Gastrocnemius medialis (tissue), 4 donors: ENCODE results near the gene ADNP2. TPM values are rescaled to one million over a fixed set of nuclear protein-coding genes. Genes with fewer than 3 reads are reported as not detected.
A peak's percentile ranks its signal among the peaks of the same experiment; 100 is the strongest.

Source experiments
- ATAC-seq, 2 donors: fragments of 150-250 bp; one replicate each; pipeline ENCODE4 v1.9.1; 2016
- DNase-seq, 2 donors: peaks; one replicate each; pipeline ENCODE4 v3.0.0-alpha.2; 2019
- H3K27ac ChIP-seq, 4 donors: fragments of 200-600 bp; sonication (generic); 1 replicate in 1 of 4; 2 replicates in 3 of 4; pipeline ENCODE4 v1.5.1; 2016 to 2018; ENCODE audit warnings: mild to moderate bottlenecking in 2 of 4, moderate library complexity in 1 of 4
- H3K27me3 ChIP-seq, 3 donors: fragments of 200-600 bp; sonication (generic) in 2 of 3; 1 replicate in 1 of 3; 2 replicates in 2 of 3; pipeline versions ENCODE4 v1.5.1 to v1.6.0; 2016 to 2019; ENCODE audit warnings: mild to moderate bottlenecking in 1 of 3, moderate library complexity in 1 of 3
- H3K36me3 ChIP-seq, 2 donors: fragments of 200-600 bp; sonication (generic) in 1 of 2; one replicate each; pipeline ENCODE4 v1.5.1; 2017 to 2018
- H3K4me1 ChIP-seq, 2 donors: fragments of 200-600 bp; sonication (generic) in 1 of 2; one replicate each; pipeline ENCODE4 v1.5.1; 2016 to 2017; ENCODE audit warnings: mild to moderate bottlenecking in 2 of 2
- H3K4me3 ChIP-seq, 4 donors: fragments of 200-600 bp; sonication (generic) in 3 of 4; 1 replicate in 1 of 4; 2 replicates in 3 of 4; pipeline ENCODE4 v1.5.1; 2016 to 2019; ENCODE audit warnings: mild to moderate bottlenecking in 2 of 4
- H3K9me3 ChIP-seq, 3 donors: fragments of 200-600 bp; sonication (generic) in 2 of 3; 1 replicate in 1 of 3; 2 replicates in 2 of 3; pipeline ENCODE4 v1.5.1; 2016 to 2019
- CTCF ChIP-seq, 5 experiments: fragments of 450-650 bp in 3 of 5; fragments of 200-600 bp in 2 of 5; sonication (generic) in 2 of 5; IDR thresholded peaks in 4 of 5; conservative IDR thresholded peaks in 1 of 5; 1 replicate in 4 of 5; 2 replicates in 1 of 5; pipeline ENCODE4 v1.5.1; 2016 to 2019; ENCODE audit warnings: antibody characterized with exemption in 5 of 5, mild to moderate bottlenecking in 3 of 5, moderate library complexity in 3 of 5
- POLR2A ChIP-seq, 2 donors: fragments of 450-650 bp; IDR thresholded peaks; one replicate each; pipeline ENCODE4 v1.6.1; 2017; ENCODE audit warnings: antibody characterized with exemption in 2 of 2, mild to moderate bottlenecking in 2 of 2, moderate library complexity in 2 of 2
- in situ Hi-C, 4 donors: fragments of 200-750 bp; cut with MboI; loops; one replicate each; pipeline versions ENCODE4 v1.15.0 to v1.8.0; 2017; ENCODE audit warnings: low sequenced_read_pairs in 4 of 4
- intact Hi-C: fragments of 100-400 bp; cut with DNase I; formaldehyde crosslinking; loops from one replicate; pipeline ENCODE4 v1.15.1; 2023; ENCODE audit warnings: low total_unique reads
- total RNA-seq, 4 donors: library from RNA; depleted of rRNA; stranded (reverse); fragments of >200 nt; gene quantifications; one replicate each; pipeline versions ENCODE4 v1.1.0 to v1.2.3, GENCODE V29; 2016

Gene ADNP2, protein sequence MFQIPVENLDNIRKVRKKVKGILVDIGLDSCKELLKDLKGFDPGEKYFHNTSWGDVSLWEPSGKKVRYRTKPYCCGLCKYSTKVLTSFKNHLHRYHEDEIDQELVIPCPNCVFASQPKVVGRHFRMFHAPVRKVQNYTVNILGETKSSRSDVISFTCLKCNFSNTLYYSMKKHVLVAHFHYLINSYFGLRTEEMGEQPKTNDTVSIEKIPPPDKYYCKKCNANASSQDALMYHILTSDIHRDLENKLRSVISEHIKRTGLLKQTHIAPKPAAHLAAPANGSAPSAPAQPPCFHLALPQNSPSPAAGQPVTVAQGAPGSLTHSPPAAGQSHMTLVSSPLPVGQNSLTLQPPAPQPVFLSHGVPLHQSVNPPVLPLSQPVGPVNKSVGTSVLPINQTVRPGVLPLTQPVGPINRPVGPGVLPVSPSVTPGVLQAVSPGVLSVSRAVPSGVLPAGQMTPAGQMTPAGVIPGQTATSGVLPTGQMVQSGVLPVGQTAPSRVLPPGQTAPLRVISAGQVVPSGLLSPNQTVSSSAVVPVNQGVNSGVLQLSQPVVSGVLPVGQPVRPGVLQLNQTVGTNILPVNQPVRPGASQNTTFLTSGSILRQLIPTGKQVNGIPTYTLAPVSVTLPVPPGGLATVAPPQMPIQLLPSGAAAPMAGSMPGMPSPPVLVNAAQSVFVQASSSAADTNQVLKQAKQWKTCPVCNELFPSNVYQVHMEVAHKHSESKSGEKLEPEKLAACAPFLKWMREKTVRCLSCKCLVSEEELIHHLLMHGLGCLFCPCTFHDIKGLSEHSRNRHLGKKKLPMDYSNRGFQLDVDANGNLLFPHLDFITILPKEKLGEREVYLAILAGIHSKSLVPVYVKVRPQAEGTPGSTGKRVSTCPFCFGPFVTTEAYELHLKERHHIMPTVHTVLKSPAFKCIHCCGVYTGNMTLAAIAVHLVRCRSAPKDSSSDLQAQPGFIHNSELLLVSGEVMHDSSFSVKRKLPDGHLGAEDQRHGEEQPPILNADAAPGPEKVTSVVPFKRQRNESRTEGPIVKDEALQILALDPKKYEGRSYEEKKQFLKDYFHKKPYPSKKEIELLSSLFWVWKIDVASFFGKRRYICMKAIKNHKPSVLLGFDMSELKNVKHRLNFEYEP
- 1 to 10 TPM; 2.6 to 4.5 (median 2.9) TPM for total RNA-seq

DNA sequence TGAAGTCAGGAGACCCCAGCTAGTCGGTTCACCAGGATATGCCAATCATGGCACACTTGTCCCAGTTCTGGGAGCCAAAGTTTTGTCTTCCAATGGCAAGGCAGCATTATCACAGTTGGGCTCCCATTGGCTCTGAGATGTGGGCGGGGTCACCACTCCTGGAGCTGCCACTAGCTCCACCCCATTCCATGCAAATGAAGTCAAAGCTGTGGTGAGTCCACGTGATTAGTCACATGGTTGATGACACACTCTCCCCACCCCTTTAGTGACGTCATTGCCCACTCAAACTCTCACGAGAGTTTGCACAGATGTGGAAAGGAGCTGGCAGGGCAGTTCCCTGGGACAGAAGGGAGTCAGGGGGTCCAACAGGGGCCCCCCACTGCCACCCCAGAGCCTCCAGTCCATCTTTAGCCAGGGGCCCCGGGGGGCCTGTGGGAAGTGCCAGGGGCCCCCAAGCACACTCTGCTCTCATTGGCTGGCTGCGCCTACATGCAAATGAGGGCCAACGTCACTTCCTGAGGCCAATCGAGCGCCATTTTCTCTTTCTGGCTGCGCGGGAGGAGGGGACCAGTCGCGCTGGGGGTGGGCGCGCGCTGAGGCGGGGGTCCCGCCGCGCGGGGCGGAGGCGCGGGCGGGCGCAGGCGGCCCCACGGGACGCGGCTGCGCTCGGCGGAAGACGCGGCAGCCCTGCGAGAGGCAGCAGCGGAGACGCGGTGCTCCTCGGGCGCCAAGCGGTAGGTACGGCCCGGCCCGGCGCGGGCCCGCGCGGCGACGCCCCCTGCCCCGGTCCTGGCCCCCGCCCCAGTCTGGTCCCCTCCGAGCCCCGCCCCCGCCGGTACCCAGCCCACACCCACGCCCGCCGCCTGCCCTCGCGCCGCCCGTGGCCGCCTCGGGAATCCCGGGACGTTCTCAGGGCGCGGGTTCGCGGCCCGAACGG is at the start of gene ADNP2:
Gene ADNP2, plus strand, starts transcription at position 524 of the 937 bp plus-strand sequence. CDS start 8,281 bp downstream, outside the sequence.
- peak; percentile 67 to 77 for ATAC-seq
- intact Hi-C loops (loop anchor here (2.0 kb wide), 1 partner anchor 74 kb away; the partner anchor contains the start of gene RBFA), in situ Hi-C loops (no loop called here)
- DNase-seq: peak; percentile 34 to 66
- Histone ChIP-seq H3K4me1 (peaks cover 7 to 13% of the 10 kb centered on the region in 2 donors), H3K36me3 (no peaks in the 10 kb centered on the region), H3K27me3 (peaks cover 0 to 4% (median 0%) of the 10 kb centered on the region in 3 donors), H3K27ac (peak within 1 kb of the TSS; percentile 70 to 79 (median 76)), H3K9me3 (peaks cover 0 to 5% (median 0%) of the 10 kb centered on the region in 3 donors), H3K4me3 (peak within 1 kb of the TSS; percentile 57 to 65 (median 64))
- TF ChIP-seq CTCF (IDR thresholded peaks at IDR 0.05 in 4 of 5, conservative IDR thresholded peaks at IDR 0.05 in 1 of 5): no peak
- peak; percentile 32 to 41 for TF ChIP-seq POLR2A (IDR thresholded peaks at IDR 0.05)

- intact Hi-C loops: no loop called here
- Histone ChIP-seq H3K27ac (no peak overlapping the region), H3K4me3 (no peak overlapping the region), H3K4me1 (no peaks in the 10 kb centered on the region), H3K27me3 (no peaks in the 10 kb centered on the region), H3K36me3 (peaks cover 0 to 11% of the 10 kb centered on the region in 2 donors), H3K9me3 (no peaks in the 10 kb centered on the region)
- DNase-seq: no peak
- no peak for ATAC-seq
- in situ Hi-C loops: no loop called here
- TF ChIP-seq CTCF (IDR thresholded peaks at IDR 0.05 in 4 of 5, conservative IDR thresholded peaks at IDR 0.05 in 1 of 5): no peak
- TF ChIP-seq POLR2A (IDR thresholded peaks at IDR 0.05): no peak
Measured at GRCh38 chr18:80059945-80060344, 49.1 kb upstream of the ADNP2 start.

DNA sequence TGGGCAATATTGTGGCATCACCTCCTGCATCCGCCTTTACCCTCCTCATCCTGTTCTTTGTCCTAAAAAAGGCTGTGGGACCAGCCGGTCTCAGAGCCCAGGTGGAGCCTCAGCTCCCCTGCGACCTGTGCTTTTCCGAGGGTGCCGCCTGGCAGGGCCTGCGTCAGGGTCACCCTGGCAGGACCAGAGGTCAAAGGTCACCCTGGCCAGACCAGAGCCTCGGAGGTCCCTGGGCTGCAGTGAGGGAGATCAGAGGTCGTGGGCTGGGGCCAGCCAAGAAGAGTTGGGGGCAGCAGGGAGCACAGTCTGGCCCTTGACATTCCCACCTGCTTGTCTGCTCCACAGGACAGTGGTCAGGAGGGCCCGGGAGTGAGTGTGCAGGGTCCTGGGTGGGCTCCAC is 43.4 kb upstream of the ADNP2 start:
- DNase-seq (no peak), ATAC-seq (no peak)
- in situ Hi-C loops: no loop called here
- Histone ChIP-seq H3K36me3 (peaks cover 0 to 5% of the 10 kb centered on the region in 2 donors), H3K4me1 (no peaks in the 10 kb centered on the region), H3K4me3 (no peak overlapping the region), H3K9me3 (no peaks in the 10 kb centered on the region), H3K27me3 (no peaks in the 10 kb centered on the region), H3K27ac (no peak overlapping the region)
- no peak for TF ChIP-seq CTCF (IDR thresholded peaks at IDR 0.05 in 4 of 5, conservative IDR thresholded peaks at IDR 0.05 in 1 of 5)
- no peak for TF ChIP-seq POLR2A (IDR thresholded peaks at IDR 0.05)
- intact Hi-C loops: no loop called here

DNA sequence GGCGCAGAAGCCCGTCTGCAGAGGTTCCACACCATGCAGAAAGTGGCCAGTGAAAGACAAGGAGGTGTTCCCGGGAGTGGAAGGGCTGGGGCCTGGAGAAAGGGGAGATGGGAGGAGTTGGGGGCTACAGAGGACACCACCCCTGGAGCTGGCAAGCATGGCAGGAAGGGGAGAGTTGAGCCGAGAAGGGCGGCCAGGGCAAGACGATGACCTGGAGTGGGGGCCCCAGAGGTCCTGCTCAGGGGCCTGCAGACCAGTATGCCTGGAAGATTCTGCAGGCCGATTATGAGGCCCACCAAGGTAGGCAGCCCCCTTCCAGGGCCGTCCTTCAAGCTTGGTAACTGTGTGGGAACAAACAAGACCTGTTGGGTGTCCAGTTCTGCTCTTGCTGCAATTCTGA is 41.7 kb upstream of the ADNP2 start:
- TF ChIP-seq POLR2A (IDR thresholded peaks at IDR 0.05) (no peak), CTCF (IDR thresholded peaks at IDR 0.05 in 4 of 5, conservative IDR thresholded peaks at IDR 0.05 in 1 of 5) (no peak)
- no peak overlapping the region for H3K27ac ChIP-seq
- no peaks in the 10 kb centered on the region for H3K4me1 ChIP-seq
- H3K9me3 ChIP-seq: no peaks in the 10 kb centered on the region
- intact Hi-C loops: no loop called here
- no peak for DNase-seq
- in situ Hi-C loops: no loop called here
- no peaks in the 10 kb centered on the region for H3K27me3 ChIP-seq
- no peak for ATAC-seq
- H3K36me3 ChIP-seq: no peaks in the 10 kb centered on the region
- no peak overlapping the region for H3K4me3 ChIP-seq
